Measurements from ENCODE around the gene PLPP7. TPM values are rescaled to one million over a fixed set of nuclear protein-coding genes. Genes with fewer than 3 reads are reported as not detected.

PLPP7 gene
- total and polyA plus RNA-seq, 7 experiments from 2014 or later: 0.12 to 0.71 (median 0.19) TPM; not detected in 1

GRCh38 chr9:131318231-131319085, 28.9 kb downstream of the PLPP7 start:
- H3K4me3 ChIP-seq (ENCODE audit: low read length): no peak overlapping the region
- no peaks in the 10 kb centered on the region for H3K36me3 ChIP-seq (ENCODE audit: control insufficient read depth in 2 of 3, insufficient read depth in 3 of 3, low read length in 3 of 3)
- DNase-seq (no peak), ATAC-seq (no peak)
- H3K4me1 Mint-ChIP-seq: peaks cover 0 to 1% (median 0%) of the 10 kb centered on the region in 7 donors
- no peaks in the 10 kb centered on the region for H3K36me3 Mint-ChIP-seq
- POLR2A ChIA-PET: no interaction called here
- H3K4me3 Mint-ChIP-seq: no peak overlapping the region
- H3K27ac Mint-ChIP-seq: peak overlapping the region in 1 of 9 donors; percentile 16
- H3K9me3 ChIP-seq (ENCODE audit: control insufficient read depth in 2 of 3, low read length in 3 of 3): no peaks in the 10 kb centered on the region
- H3K4me1 ChIP-seq (ENCODE audit: control insufficient read depth in 2 of 2, insufficient read depth in 2 of 2, low read length in 2 of 2): no peaks in the 10 kb centered on the region
- no peak overlapping the region for H3K27ac ChIP-seq (ENCODE audit: low read depth, low read length)
- H3K27me3 Mint-ChIP-seq: no peaks in the 10 kb centered on the region
- H3K9me3 Mint-ChIP-seq: no peaks in the 10 kb centered on the region
- intact Hi-C loops (cut with micrococcal nuclease): no loop called here
- no peaks in the 10 kb centered on the region for H3K27me3 ChIP-seq (ENCODE audit: control insufficient read depth in 2 of 2, insufficient read depth in 2 of 2, low read length in 2 of 2)
- CTCF ChIA-PET: no interaction called here

- no peaks in the 10 kb centered on the region for H3K9me3 Mint-ChIP-seq
Observed at GRCh38 chr9:131319486-131319885, 30.0 kb downstream of the PLPP7 start.

GRCh38 chr9:131320031-131320685, 30.6 kb downstream of the PLPP7 start:
- intact Hi-C loops (cut with micrococcal nuclease): no loop called here
- CTCF ChIA-PET: no interaction called here

More at GRCh38 chr9:131319486-131319885, 30.0 kb downstream of the PLPP7 start:
- intact Hi-C loops (cut with micrococcal nuclease): no loop called here
- no peak overlapping the region for H3K27ac ChIP-seq (ENCODE audit: low read depth, low read length)
- H3K27me3 ChIP-seq (ENCODE audit: control insufficient read depth in 2 of 2, insufficient read depth in 2 of 2, low read length in 2 of 2): no peaks in the 10 kb centered on the region
- ATAC-seq (no peak), DNase-seq (no peak)
- H3K36me3 ChIP-seq (ENCODE audit: control insufficient read depth in 2 of 3, insufficient read depth in 3 of 3, low read length in 3 of 3): no peaks in the 10 kb centered on the region
- Mint-ChIP-seq H3K36me3 (no peaks in the 10 kb centered on the region), H3K27ac (no peak overlapping the region), H3K4me1 (peaks cover 0 to 1% (median 0%) of the 10 kb centered on the region in 7 donors), H3K27me3 (no peaks in the 10 kb centered on the region), H3K4me3 (no peak overlapping the region)
- no peaks in the 10 kb centered on the region for H3K4me1 ChIP-seq (ENCODE audit: control insufficient read depth in 2 of 2, insufficient read depth in 2 of 2, low read length in 2 of 2)
- H3K4me3 ChIP-seq (ENCODE audit: low read length): no peak overlapping the region
- ChIA-PET POLR2A (no interaction called here), CTCF (interaction anchor here (0.5 kb wide), 1 partner anchor 71 kb away, joined by 4 read pairs; no protein-coding TSS in a partner anchor)
- H3K9me3 ChIP-seq (ENCODE audit: control insufficient read depth in 2 of 3, low read length in 3 of 3): no peaks in the 10 kb centered on the region

GRCh38 chr9:131323629-131324028, 34.1 kb downstream of the PLPP7 start:
- intact Hi-C loops (cut with micrococcal nuclease): no loop called here
- Histone ChIP-seq H3K4me3 (ENCODE audit: low read length) (no peak overlapping the region), H3K36me3 (ENCODE audit: control insufficient read depth in 2 of 3, insufficient read depth in 3 of 3, low read length in 3 of 3) (no peaks in the 10 kb centered on the region), H3K27ac (ENCODE audit: low read depth, low read length) (no peak overlapping the region), H3K9me3 (ENCODE audit: control insufficient read depth in 2 of 3, low read length in 3 of 3) (no peaks in the 10 kb centered on the region), H3K27me3 (ENCODE audit: control insufficient read depth in 2 of 2, insufficient read depth in 2 of 2, low read length in 2 of 2) (no peaks in the 10 kb centered on the region), H3K4me1 (ENCODE audit: control insufficient read depth in 2 of 2, insufficient read depth in 2 of 2, low read length in 2 of 2) (no peaks in the 10 kb centered on the region)
- Mint-ChIP-seq H3K36me3 (no peaks in the 10 kb centered on the region), H3K27me3 (peaks cover 0 to 9% (median 0%) of the 10 kb centered on the region in 5 donors), H3K4me3 (no peak overlapping the region), H3K4me1 (peaks cover 0 to 1% (median 0%) of the 10 kb centered on the region in 7 donors), H3K9me3 (no peaks in the 10 kb centered on the region), H3K27ac (no peak overlapping the region)
- ChIA-PET POLR2A (no interaction called here), CTCF (interaction anchor here (0.6 to 0.9 kb wide), 2 partner anchors 12 to 146 kb away, joined by 3 to 4 read pairs; no protein-coding TSS in a partner anchor)
- DNase-seq (no peak), ATAC-seq (no peak)

More at GRCh38 chr9:131320031-131320685, 30.6 kb downstream of the PLPP7 start:
- Mint-ChIP-seq H3K27ac (no peak overlapping the region), H3K4me3 (no peak overlapping the region), H3K27me3 (no peaks in the 10 kb centered on the region), H3K36me3 (no peaks in the 10 kb centered on the region), H3K9me3 (no peaks in the 10 kb centered on the region), H3K4me1 (peaks cover 0 to 1% (median 0%) of the 10 kb centered on the region in 7 donors)
- Histone ChIP-seq H3K4me1 (ENCODE audit: control insufficient read depth in 2 of 2, insufficient read depth in 2 of 2, low read length in 2 of 2) (no peaks in the 10 kb centered on the region), H3K36me3 (ENCODE audit: control insufficient read depth in 2 of 3, insufficient read depth in 3 of 3, low read length in 3 of 3) (no peaks in the 10 kb centered on the region), H3K4me3 (ENCODE audit: low read length) (no peak overlapping the region), H3K9me3 (ENCODE audit: control insufficient read depth in 2 of 3, low read length in 3 of 3) (no peaks in the 10 kb centered on the region), H3K27me3 (ENCODE audit: control insufficient read depth in 2 of 2, insufficient read depth in 2 of 2, low read length in 2 of 2) (no peaks in the 10 kb centered on the region), H3K27ac (ENCODE audit: low read depth, low read length) (no peak overlapping the region)
- DNase-seq: no peak
- no peak for ATAC-seq
- POLR2A ChIA-PET: no interaction called here

GRCh38 chr9:131324736-131325679, 35.5 kb downstream of the PLPP7 start:
- no peak for ATAC-seq
- DNase-seq: no peak
- H3K9me3 Mint-ChIP-seq: no peaks in the 10 kb centered on the region
- Histone ChIP-seq H3K36me3 (ENCODE audit: control insufficient read depth in 2 of 3, insufficient read depth in 3 of 3, low read length in 3 of 3) (no peaks in the 10 kb centered on the region), H3K9me3 (ENCODE audit: control insufficient read depth in 2 of 3, low read length in 3 of 3) (no peaks in the 10 kb centered on the region), H3K27ac (ENCODE audit: low read depth, low read length) (no peak overlapping the region), H3K4me3 (ENCODE audit: low read length) (no peak overlapping the region), H3K27me3 (ENCODE audit: control insufficient read depth in 2 of 2, insufficient read depth in 2 of 2, low read length in 2 of 2) (no peaks in the 10 kb centered on the region), H3K4me1 (ENCODE audit: control insufficient read depth in 2 of 2, insufficient read depth in 2 of 2, low read length in 2 of 2) (no peaks in the 10 kb centered on the region)
- POLR2A ChIA-PET: no interaction called here
- peaks cover 0 to 14% (median 0%) of the 10 kb centered on the region in 5 donors for H3K27me3 Mint-ChIP-seq
- no peak overlapping the region for H3K27ac Mint-ChIP-seq
- H3K36me3 Mint-ChIP-seq: no peaks in the 10 kb centered on the region
- CTCF ChIA-PET: no interaction called here
- intact Hi-C loops (cut with micrococcal nuclease): no loop called here
- H3K4me1 Mint-ChIP-seq: no peaks in the 10 kb centered on the region
- no peak overlapping the region for H3K4me3 Mint-ChIP-seq

GRCh38 chr9:131329241-131329641, 39.7 kb downstream of the PLPP7 start:
- no peaks in the 10 kb centered on the region for H3K27me3 ChIP-seq (ENCODE audit: control insufficient read depth in 2 of 2, insufficient read depth in 2 of 2, low read length in 2 of 2)
- Mint-ChIP-seq H3K4me3 (no peak overlapping the region), H3K9me3 (no peaks in the 10 kb centered on the region), H3K27ac (peak overlapping the region in 1 of 9 donors; percentile 18), H3K27me3 (peaks cover 0 to 14% (median 0%) of the 10 kb centered on the region in 5 donors), H3K4me1 (no peaks in the 10 kb centered on the region), H3K36me3 (no peaks in the 10 kb centered on the region)
- POLR2A ChIA-PET: interaction anchor here (0.7 kb wide), 1 partner anchor 51 kb away, joined by 5 read pairs; no protein-coding TSS in a partner anchor
- DNase-seq (no peak), ATAC-seq (no peak)
- no peak overlapping the region for H3K4me3 ChIP-seq (ENCODE audit: low read length)
- no peaks in the 10 kb centered on the region for H3K36me3 ChIP-seq (ENCODE audit: control insufficient read depth in 2 of 3, insufficient read depth in 3 of 3, low read length in 3 of 3)
- CTCF ChIA-PET: interaction anchor here (1.0 to 9.8 kb wide), 2 partner anchors 27 to 150 kb away, joined by 3 to 147 read pairs; no protein-coding TSS in a partner anchor
- intact Hi-C loops (cut with micrococcal nuclease): no loop called here
- no peak overlapping the region for H3K27ac ChIP-seq (ENCODE audit: low read depth, low read length)
- H3K9me3 ChIP-seq (ENCODE audit: control insufficient read depth in 2 of 3, low read length in 3 of 3): no peaks in the 10 kb centered on the region
- H3K4me1 ChIP-seq (ENCODE audit: control insufficient read depth in 2 of 2, insufficient read depth in 2 of 2, low read length in 2 of 2): no peaks in the 10 kb centered on the region

Data from naive thymus-derived CD4-positive, alpha-beta T cell (primary cell).